ENCODE measurements around the gene NKAIN1.
"Not testable (repeated sequence)": the region's sequence is repeated elsewhere in the genome, so short reads cannot be mapped to it uniquely, and the experiment has no call there.

The NKAIN1 gene

DNA sequence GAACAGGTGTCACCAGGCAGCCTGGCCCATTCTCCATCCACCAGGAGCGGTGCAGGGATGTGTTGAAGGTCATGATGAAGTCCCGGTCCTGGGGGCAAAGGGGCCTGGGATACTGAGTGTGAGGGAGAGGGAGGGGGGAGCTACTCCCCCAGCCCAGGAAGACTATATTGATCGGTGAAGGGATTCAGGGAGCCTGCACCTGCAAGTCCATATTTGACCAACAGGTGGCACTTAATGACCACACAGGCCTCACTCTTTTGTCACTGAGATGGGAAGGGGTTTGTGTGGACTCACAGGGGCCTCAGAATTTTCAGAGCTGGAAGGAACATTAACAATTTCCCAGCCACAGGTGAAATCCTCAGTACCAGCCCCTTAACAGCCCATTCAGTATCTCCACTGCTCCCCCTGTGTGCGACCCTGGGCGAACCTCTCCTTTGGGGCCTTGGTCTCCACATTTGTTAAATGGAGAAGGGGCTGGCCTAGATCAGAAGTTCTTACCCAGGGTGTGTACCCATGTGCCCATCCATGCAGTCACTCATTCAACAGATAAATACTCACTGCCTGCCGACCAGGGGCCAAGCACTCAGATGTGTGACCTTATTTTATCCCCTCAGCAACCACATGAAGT, 55.6 kb downstream of the NKAIN1 start:
- TF ChIP-seq, protein P1, sequence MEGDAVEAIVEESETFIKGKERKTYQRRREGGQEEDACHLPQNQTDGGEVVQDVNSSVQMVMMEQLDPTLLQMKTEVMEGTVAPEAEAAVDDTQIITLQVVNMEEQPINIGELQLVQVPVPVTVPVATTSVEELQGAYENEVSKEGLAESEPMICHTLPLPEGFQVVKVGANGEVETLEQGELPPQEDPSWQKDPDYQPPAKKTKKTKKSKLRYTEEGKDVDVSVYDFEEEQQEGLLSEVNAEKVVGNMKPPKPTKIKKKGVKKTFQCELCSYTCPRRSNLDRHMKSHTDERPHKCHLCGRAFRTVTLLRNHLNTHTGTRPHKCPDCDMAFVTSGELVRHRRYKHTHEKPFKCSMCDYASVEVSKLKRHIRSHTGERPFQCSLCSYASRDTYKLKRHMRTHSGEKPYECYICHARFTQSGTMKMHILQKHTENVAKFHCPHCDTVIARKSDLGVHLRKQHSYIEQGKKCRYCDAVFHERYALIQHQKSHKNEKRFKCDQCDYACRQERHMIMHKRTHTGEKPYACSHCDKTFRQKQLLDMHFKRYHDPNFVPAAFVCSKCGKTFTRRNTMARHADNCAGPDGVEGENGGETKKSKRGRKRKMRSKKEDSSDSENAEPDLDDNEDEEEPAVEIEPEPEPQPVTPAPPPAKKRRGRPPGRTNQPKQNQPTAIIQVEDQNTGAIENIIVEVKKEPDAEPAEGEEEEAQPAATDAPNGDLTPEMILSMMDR (IDR thresholded peaks at IDR 0.05): peak; percentile 75
- Histone ChIP-seq H3K27ac (no peak overlapping the region), H3K4me3 (no peak overlapping the region)
- DNase-seq (ENCODE audit: low spot score): no peak

DNA sequence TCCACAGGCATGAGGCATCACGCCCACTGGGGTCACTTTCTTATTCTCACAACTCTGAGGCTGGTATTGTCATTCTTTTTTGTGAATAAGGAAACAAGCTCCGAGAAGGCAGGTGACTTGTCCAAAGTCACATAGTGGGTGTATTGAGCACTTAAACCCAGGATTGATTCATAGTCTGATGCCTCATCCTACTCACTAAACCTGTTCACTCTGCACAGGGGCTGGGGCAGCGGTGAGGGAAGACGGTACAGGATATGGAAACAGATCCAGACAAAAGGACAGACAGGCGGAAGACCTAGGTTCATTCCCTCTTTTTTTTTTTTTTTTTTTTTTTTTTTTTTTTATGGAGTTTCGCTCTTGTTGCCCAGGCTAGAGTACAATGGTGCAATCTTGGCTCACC, 56.6 kb downstream of the NKAIN1 start:
- no peak for DNase-seq (ENCODE audit: low spot score)
- TF ChIP-seq, protein P1 (IDR thresholded peaks at IDR 0.05): no peak
- Histone ChIP-seq H3K4me3 (no peak overlapping the region), H3K27ac (no peak overlapping the region)

DNA sequence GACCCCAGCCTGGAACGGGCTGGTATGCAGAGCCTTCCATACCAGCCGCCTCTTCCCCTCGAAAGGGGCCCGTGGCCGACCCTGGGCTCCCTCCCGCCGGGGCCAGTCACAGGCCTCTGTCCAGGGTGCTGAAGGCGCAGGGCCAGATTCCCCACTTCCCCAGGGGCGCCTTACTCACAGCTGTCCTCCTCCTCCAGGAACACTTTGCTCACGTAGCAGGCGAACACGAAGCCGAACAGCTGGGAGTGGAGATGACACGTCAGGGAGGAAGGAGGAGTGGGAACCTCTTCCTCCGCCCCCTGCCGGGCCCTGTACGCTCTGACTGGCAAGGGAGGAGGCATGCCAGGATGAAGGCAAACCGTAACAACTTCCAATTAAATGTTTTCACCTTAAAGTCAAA, 57.3 kb downstream of the NKAIN1 start:
- DNase-seq (ENCODE audit: low spot score): peak; percentile 86
- Histone ChIP-seq H3K4me3 (peak overlapping the region; percentile 49), H3K27ac (no peak overlapping the region)
- TF ChIP-seq, protein P1 (IDR thresholded peaks at IDR 0.05): no peak

DNA sequence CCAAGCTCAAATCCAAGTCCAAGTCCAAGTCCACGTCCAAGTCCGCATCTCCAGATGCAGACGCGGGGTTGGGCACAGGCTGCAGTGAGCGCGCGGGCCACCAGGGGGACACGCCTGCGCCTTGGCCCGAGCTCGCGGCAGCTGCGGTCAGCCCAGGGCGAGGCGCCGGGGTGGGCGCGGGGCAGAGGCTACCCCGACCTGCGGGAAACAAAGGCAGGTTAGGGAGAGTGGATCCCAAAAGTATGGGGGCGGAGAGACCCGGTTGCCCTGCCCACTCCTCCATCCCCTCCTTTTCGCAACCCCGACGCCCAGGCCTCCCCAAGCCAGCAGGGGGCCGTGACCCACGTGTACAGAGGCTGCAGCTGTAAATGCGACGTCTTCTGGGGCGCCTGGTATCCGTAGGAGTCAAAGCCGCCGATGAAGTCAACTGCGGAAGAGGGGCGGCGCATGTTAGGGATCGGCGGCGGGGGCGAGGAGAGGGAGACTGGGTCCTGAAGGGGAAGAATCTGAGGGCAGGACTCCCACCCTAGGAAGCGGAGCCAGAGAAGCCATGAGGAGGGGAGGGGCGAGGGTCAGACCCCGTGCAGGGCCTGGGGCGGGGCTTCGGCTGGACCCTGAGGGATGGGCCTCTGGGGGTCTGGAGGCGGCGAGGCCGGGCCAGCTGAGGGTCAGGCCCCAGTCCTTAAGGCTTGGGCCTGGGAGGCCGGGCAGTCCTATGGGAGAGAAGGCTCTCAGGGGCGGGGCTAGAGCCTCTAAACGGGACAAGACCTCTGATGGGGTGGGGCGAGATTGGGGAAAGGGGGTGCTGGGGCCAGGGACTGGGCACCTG, 58.0 kb downstream of the NKAIN1 start:
- Histone ChIP-seq H3K4me3 (peak overlapping the region; percentile 49), H3K27ac (no peak overlapping the region)
- no peak for DNase-seq (ENCODE audit: low spot score)
- TF ChIP-seq, protein P1 (IDR thresholded peaks at IDR 0.05): peak; percentile 50

DNA sequence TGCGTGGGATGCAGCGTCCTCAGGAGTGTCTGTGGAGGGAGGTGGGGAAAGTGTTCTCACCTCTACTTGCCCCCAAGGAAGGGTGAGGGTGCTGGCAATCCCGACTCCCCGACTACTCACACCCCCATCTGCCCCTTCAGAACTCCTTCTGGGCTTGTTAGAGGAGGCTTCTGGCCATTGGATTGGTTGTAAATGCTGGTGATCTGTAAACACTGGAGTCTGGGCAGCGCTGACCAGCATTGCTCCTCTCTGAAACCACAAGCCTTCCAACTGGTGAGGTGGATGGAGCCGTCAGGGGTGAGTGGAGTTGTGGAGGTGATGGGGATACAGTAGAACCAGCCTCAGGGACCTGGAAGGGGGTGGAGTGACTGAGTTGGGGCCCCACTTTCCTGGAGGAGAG, 59.3 kb downstream of the NKAIN1 start:
- no peak for DNase-seq (ENCODE audit: low spot score)
- H3K27ac ChIP-seq: no peak overlapping the region
- TF ChIP-seq, protein P1 (IDR thresholded peaks at IDR 0.05): no peak
- no peak overlapping the region for H3K4me3 ChIP-seq

DNA sequence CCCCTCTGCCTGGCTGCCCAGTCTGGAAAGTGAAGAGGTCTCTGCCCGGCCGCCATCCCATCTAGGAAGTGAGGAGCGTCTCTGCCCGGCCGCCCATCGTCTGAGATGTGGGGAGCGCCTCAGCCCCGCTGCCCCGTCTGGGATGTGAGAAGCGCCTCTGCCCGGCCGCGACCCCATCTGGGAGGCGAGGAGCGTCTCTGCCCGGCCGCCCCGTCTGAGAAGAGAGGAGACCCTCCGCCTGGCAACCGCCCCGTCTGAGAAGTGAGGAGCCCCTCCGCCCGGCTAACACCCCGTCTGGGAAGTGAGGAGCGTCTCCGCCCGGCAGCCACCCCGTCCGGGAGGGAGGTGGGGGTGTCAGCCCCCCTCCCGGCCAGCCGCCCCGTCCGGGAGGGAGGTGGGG, 63.4 kb downstream of the NKAIN1 start:
- not testable (repeated sequence) for H3K4me3 ChIP-seq; DNase-seq (ENCODE audit: low spot score); H3K27ac ChIP-seq

DNA sequence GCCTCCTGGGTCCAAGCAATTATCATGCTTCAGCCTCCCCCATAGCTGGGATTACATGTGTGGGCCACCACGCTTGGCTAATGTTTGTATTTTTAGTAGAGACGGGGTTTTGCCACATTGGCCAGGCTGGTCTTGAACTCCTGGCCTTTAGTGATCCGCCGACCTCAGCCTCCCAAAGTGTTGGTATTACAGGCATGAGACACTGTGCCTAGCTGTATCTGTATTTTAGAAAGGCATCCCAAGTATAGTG, 69.3 kb downstream of the NKAIN1 start:
- Histone ChIP-seq H3K4me3 (no peak overlapping the region), H3K27ac (peak overlapping the region; percentile 19 to 89)
- DNase-seq (ENCODE audit: low spot score): no peak
- TF ChIP-seq, protein P1 (IDR thresholded peaks at IDR 0.05): no peak
